Stimulated activated naive CD4-positive, alpha-beta T cell (primary cell): Measurements from ENCODE around the gene CENPB.
A peak's percentile ranks its signal among the peaks of the same experiment; 100 is the strongest.
"Not testable (repeated sequence)": the region's sequence is repeated elsewhere in the genome, so short reads cannot be mapped to it uniquely, and the experiment has no call there.

Experiments used
- DNase-seq, 6 experiments: peaks; one replicate each; lab custom pipeline; 2025; lab: John Stamatoyannopoulos, UW

The CENPB gene

GRCh38 chr20:3786665-3787323 lies at the start of gene CENPB:
TSS of gene CENPB (minus strand) at chr20:3786740. CDS start at chr20:3786483, 257 bp downstream.
- DNase-seq: peak; percentile 76 to 89 (median 84)

GRCh38 chr20:3836132-3836531 lies 49.6 kb upstream of the CENPB start:
- DNase-seq: no peak

- DNase-seq: not testable (repeated sequence)
These were observed 43.4 kb upstream of the CENPB start for GRCh38 chr20:3829891-3830290.

DNA sequence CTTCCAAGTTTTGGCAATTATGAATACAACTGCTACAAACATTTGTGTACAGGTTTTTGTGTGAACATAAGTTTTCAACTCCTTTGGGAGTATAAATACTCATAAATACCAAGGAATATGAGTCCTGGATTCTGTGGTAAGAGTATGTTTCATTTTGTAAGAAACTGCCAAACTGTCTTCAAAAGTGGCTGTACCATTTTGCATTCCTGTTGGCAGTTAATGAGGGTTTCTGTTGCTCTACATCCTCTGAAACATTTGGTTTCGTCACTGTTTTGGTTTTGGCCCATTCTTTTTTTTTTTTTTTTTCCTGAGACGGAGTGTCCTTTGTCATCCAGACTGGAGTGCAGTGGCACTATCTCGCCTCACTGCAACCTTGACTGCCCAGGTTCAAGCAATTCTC lies 42.3 kb upstream of the CENPB start:
- DNase-seq: no peak

GRCh38 chr20:3826420-3826819 lies 39.9 kb upstream of the CENPB start:
- DNase-seq: no peak

DNA sequence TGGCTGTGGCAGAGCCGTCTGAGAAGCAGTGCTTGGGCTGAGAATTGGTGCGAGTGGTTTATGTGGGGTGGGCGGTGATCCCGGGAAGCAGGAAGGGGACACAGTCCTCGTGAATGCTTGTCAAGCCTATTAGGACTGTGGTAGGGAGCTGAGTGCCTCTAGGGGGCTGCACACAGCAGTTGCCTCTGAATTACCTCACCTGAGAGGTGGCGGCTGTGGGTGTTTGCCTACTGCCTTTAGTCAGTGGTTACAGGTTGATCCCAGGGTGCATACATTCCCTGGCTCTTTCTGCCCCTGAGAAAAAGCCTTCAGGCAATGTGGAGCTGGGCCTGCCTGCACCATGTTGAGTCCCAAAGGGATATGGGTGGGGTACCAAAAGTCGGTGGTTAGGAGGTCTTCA lies 39.0 kb upstream of the CENPB start:
- DNase-seq: no peak

- DNase-seq: no peak
These were observed 37.3 kb upstream of the CENPB start for GRCh38 chr20:3823881-3824280.

DNA sequence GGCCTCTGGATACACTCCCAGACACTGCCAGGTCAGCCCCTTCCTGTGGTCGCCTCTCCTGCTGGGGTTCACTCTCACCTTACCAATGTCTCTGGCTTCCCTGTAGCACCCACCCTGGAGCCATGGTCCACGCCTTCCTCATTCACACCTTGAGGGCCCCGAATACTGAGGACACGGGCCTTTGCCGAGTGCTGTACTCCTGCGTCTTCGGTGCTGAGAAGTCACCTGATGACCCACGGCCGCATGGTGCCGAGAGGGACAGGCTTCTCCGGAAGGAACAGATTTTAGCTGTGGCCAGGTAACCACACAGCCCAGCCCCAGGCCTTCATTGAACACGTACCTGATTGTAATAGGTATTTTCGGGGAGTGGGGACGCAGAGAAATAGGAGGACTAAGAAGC lies 35.5 kb upstream of the CENPB start:
- no peak for DNase-seq

DNA sequence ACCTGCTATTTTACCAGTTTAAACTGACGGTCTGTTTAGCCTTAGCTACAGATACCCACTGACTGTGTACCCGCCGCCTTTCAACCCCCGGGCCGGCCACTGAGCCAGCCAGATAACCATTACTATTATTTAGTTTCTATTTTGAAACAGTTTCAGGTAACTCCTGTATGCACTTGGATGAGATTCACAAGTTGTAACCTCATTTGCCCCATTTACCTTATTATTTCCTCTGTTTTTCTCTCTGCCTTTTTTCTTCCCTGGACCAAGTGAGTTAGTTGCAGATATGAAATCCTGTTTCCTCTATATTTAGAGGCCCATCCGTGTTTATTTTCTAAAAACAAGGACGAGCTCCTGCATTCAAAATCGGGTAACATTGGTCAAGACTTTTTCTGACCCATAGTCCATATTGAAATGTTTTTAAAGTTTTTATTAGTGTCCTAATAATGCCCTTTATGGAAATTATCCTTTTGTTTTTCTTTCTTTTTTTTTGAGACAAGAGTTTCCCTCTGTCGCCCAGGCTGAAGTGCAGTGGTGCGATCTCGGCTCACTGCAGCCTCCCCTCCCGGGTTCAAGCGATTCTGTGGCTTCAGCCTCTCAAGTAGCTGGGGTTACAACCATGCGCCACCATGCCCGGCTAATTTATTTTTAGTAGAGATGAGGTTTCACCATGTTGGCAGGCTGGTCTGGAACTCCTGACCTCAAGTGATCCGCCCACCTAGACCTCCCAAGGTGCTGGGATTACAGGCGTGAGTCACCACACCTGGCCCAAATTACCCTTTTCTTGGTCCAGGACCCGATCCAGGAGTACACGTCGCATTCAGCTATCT lies 34.6 kb upstream of the CENPB start:
- DNase-seq: no peak

DNA sequence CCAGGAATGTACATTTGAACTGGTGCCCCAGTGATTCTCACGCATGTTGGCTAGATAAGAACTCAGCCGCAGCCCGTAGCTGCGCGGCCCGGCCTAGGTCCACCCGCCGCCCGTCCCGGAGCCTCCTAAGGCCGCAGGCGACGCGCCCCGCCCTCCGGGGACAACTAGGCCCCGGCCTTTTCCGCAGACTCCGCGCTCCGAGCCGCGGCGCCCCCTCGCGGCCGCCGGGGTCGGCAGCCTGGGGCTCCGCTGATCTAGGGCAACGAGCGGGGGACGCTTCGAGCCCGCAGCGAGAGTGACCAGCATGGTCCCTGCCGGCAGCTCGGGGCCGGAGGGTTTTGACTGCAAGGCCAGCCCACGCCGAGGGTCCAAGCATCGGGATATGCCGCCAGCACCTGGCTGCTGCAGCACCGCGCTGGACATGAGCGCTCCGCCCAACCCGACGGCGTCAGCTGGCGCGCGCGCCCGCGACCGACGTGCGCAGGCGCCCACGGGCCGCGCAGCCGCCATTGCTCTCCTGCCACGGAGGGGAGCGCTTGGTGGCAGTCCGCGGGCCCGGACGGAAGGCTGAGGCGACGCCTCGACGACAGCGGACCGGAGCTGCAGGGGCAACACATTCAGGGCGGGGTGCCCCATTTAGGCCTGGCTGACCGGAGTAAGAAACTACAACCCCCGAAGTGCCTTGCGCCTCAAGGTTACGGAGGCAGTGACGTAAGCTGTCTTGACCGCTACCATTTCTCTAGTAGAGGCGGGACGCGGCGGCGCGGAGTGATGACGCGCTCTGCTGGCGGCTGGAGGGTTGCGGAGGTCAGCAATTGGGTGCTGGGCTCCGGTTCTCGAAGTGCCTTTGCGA lies 33.7 kb upstream of the CENPB start, which contains the start of gene AP5S1:
AP5S1 (plus strand) TSS at position 500 of the 853 bp plus-strand sequence. CDS start 1,571 bp downstream, outside the sequence.
- peak; percentile 83 to 98 (median 90) for DNase-seq

DNA sequence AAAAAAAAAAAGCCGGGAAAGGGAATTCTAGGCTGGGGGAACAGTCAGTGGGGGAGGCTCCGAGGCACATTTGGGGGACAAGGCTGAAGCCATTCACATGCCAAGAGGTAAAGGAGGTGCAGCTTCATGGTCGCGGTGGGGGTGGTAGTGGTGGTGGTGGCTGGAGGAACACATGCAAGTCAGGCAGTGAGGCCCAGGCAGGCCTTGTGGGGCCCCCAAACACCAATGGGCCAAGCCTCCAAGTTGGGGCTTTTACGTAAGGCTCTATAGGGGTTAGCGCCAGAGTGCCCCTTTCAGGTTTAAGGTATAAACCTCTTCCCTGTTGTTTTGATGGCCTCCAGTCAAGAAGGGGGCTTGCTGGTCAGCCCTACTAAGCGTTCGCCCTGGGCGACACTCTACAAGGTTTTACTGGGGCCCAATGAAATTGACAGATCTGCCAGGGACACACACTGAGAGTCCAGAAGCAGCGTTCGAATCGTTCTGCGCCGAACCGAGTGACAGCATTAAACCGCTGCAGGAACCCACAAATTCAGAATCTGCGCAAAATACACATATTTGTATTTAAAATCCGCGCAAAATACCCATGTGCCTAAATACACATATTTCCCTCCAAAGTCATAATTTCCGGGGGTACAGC lies 33.0 kb upstream of the CENPB start:
- DNase-seq: peak in 1 of 6 experiments; percentile 29

- DNase-seq: no peak
These were observed 31.9 kb upstream of the CENPB start for GRCh38 chr20:3818155-3819151.

DNA sequence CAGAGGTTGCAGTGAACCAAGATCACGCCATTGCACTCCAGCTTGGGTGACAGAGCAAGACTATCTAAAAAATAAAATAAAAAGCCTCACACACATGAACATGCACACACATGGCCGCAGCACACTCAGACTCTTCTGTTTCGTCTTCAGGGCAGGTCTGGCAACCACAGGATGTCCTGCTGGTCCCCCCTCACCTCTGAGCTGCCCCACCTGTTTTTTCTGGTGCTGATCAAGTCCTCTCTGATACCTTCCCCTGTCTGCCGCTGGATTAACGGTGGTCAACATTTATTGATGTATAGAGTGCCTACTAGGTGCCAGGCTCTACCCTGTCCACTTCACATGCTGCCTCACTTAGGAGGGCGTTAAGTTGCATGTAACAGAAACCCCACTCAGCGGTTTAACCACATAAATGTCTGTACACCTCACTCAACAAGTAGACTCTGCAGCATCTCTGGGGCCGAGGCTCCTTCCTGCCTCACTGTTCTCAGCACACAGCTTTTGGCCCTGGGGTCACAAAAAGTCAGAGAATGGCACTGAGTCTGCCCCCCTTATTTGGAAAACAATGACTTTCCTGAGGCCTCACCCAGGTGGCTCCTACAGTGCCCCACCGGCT lies 29.3 kb upstream of the CENPB start:
- DNase-seq: peak in 2 of 6 experiments; percentile 22 to 35

GRCh38 chr20:3814928-3815495 lies 28.5 kb upstream of the CENPB start:
- no peak for DNase-seq

DNA sequence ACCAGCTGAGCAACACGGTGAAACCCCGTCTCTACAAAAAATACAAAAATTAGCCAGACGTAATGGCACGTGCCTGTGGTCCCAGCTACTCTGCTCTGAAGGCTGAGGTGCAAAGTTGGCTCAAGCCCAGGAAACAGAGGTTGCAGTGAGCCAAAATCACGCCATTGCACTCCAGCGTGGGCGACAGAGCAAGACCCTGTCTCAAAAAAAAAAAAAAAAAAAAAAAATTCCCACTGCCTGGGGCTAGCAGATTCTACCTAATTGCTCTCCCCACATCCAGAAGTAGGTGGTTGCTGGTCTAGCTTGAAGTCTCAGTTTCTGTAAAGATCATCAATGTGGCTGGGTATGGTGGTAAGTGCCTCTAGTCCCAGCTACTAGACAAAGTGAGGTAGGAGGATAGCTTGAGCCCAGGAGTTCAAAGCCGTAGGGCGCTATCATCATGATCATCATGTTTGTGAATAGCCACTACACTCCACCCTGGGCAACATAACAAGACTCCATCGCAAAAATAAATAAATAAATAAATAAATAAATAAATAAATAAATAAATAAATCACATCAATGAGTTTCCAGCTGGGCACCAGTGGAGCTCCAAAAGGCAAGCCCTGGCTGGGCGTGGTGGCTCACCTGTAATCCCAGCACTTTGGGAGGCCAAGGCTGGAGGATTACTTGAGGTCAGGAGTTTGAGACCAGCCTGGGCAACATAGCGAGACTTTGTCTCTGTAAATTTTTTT lies 27.5 kb upstream of the CENPB start:
- DNase-seq: peak in 2 of 6 experiments; percentile 15 to 26

DNA sequence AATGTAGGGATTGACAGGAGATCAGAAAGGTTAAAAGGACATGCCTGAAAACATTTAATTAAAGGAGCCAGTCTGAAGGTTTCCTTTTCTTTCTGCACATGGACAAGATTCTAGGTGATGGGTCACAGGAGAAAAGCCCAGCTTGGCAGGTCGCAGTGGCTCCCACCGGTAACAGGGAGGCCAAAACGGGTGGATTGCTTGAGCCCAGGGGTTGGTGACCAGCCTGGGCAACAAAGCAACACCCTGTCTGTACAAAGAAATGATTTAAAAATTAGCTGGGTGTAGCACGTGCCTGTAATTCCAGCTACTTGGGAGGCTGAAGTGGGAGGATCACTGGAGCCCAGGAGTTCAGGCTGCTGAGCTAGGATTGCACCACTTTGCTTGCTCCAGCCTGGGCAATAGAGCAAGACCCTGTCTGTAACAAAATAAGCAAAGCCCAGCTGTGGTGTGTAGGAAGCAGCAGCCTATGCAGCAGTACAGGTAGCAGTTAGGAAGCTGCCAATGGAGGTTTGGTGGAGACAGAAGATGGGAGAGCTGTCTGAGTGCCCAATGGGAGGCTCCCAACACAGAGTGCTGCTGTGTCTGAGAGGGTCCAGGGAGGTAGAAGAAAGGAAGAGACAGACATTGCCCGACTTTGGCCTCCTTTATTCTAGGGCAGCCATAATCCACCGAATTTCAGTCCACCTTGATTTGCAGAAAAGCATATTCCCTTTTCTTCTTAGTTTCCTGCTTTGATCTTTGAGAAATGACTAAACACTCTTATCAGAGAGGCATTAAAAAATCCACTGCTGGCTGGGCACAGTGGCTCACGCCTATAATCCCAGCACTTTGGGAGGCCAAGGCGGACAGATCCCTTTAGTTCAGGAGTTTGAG lies 26.7 kb upstream of the CENPB start:
- DNase-seq: peak in 2 of 6 experiments; percentile 6 to 26

GRCh38 chr20:3812259-3812681 lies 25.7 kb upstream of the CENPB start:
- DNase-seq: no peak
